ENCODE results near the gene NYNRIN. TPM values are rescaled to one million over a fixed set of nuclear protein-coding genes. Genes with fewer than 3 reads are reported as not detected.

The NYNRIN gene
- total RNA-seq, 2 donors from 2014 or later: 9.5 to 11.6 TPM

GRCh38 chr14:24431569-24432258 is 32.9 kb downstream of the NYNRIN start:
- peak; percentile 60 for DNase-seq (ENCODE audit: low spot score)
- Histone ChIP-seq H3K4me3 (peak overlapping the region; percentile 83), H3K9me3 (no peaks in the 10 kb centered on the region), H3K27ac (peak overlapping the region; percentile 89 to 99), H3K27me3 (replicated peaks; ENCODE audit: insufficient read depth) (no peaks in the 10 kb centered on the region), H3K36me3 (peaks cover 26% of the 10 kb centered on the region), H3K4me1 (ENCODE audit: control insufficient read depth in 1 of 2, low read depth in 2 of 2) (peaks cover 13 to 36% of the 10 kb centered on the region in 2 donors)
- ATAC-seq (ENCODE audit: insufficient number of reproducible peaks, low FRiP score, low read depth): peak; percentile 26
- peak; percentile 83 for TF ChIP-seq CTCF (IDR thresholded peaks at IDR 0.05)

GRCh38 chr14:24432259-24433131 is 33.7 kb downstream of the NYNRIN start:
- DNase-seq (ENCODE audit: low spot score) (no peak), ATAC-seq (ENCODE audit: insufficient number of reproducible peaks, low FRiP score, low read depth) (no peak)
- Histone ChIP-seq H3K4me1 (ENCODE audit: control insufficient read depth in 1 of 2, low read depth in 2 of 2) (peaks cover 13 to 42% of the 10 kb centered on the region in 2 donors), H3K9me3 (no peaks in the 10 kb centered on the region), H3K27me3 (replicated peaks; ENCODE audit: insufficient read depth) (no peaks in the 10 kb centered on the region), H3K4me3 (no peak overlapping the region), H3K36me3 (peaks cover 33% of the 10 kb centered on the region), H3K27ac (no peak overlapping the region)
- TF ChIP-seq CTCF (IDR thresholded peaks at IDR 0.05): no peak

- Histone ChIP-seq H3K4me3 (no peak overlapping the region), H3K36me3 (peaks cover 46% of the 10 kb centered on the region), H3K27me3 (replicated peaks; ENCODE audit: insufficient read depth) (no peaks in the 10 kb centered on the region), H3K9me3 (no peaks in the 10 kb centered on the region), H3K27ac (no peak overlapping the region), H3K4me1 (ENCODE audit: control insufficient read depth in 1 of 2, low read depth in 2 of 2) (peaks cover 11 to 39% of the 10 kb centered on the region in 2 donors)
- DNase-seq (ENCODE audit: low spot score): no peak
- no peak for ATAC-seq (ENCODE audit: insufficient number of reproducible peaks, low FRiP score, low read depth)
- no peak for TF ChIP-seq CTCF (IDR thresholded peaks at IDR 0.05)
Observed at GRCh38 chr14:24434036-24434435, 35.2 kb downstream of the NYNRIN start.

GRCh38 chr14:24434676-24435075 is 35.9 kb downstream of the NYNRIN start:
- H3K4me1 ChIP-seq (ENCODE audit: control insufficient read depth in 1 of 2, low read depth in 2 of 2): peaks cover 7 to 33% of the 10 kb centered on the region in 2 donors
- no peak overlapping the region for H3K27ac ChIP-seq
- TF ChIP-seq CTCF (IDR thresholded peaks at IDR 0.05): no peak
- H3K27me3 ChIP-seq (replicated peaks; ENCODE audit: insufficient read depth): no peaks in the 10 kb centered on the region
- no peak for ATAC-seq (ENCODE audit: insufficient number of reproducible peaks, low FRiP score, low read depth)
- H3K4me3 ChIP-seq: no peak overlapping the region
- DNase-seq (ENCODE audit: low spot score): no peak
- peaks cover 52% of the 10 kb centered on the region for H3K36me3 ChIP-seq
- H3K9me3 ChIP-seq: no peaks in the 10 kb centered on the region

- TF ChIP-seq CTCF (IDR thresholded peaks at IDR 0.05): no peak
- H3K4me3 ChIP-seq: no peak overlapping the region
- H3K27ac ChIP-seq: no peak overlapping the region
- DNase-seq (ENCODE audit: low spot score) (no peak), ATAC-seq (ENCODE audit: insufficient number of reproducible peaks, low FRiP score, low read depth) (no peak)
- peaks cover 7 to 39% of the 10 kb centered on the region in 2 donors for H3K4me1 ChIP-seq (ENCODE audit: control insufficient read depth in 1 of 2, low read depth in 2 of 2)
- H3K9me3 ChIP-seq: no peaks in the 10 kb centered on the region
- H3K36me3 ChIP-seq: peaks cover 58% of the 10 kb centered on the region
- H3K27me3 ChIP-seq (replicated peaks; ENCODE audit: insufficient read depth): no peaks in the 10 kb centered on the region
Observed at GRCh38 chr14:24435192-24435810, 36.5 kb downstream of the NYNRIN start.
